SHP77 (cell line): Measurements from ENCODE around the gene SPG7.
"Not testable (repeated sequence)": the region's sequence is repeated elsewhere in the genome, so short reads cannot be mapped to it uniquely, and the experiment has no call there.

Experiments
- DNase-seq, 2 experiments: peaks; one replicate each; lab custom pipeline; 2025; lab: John Stamatoyannopoulos, UW

Gene SPG7

DNA sequence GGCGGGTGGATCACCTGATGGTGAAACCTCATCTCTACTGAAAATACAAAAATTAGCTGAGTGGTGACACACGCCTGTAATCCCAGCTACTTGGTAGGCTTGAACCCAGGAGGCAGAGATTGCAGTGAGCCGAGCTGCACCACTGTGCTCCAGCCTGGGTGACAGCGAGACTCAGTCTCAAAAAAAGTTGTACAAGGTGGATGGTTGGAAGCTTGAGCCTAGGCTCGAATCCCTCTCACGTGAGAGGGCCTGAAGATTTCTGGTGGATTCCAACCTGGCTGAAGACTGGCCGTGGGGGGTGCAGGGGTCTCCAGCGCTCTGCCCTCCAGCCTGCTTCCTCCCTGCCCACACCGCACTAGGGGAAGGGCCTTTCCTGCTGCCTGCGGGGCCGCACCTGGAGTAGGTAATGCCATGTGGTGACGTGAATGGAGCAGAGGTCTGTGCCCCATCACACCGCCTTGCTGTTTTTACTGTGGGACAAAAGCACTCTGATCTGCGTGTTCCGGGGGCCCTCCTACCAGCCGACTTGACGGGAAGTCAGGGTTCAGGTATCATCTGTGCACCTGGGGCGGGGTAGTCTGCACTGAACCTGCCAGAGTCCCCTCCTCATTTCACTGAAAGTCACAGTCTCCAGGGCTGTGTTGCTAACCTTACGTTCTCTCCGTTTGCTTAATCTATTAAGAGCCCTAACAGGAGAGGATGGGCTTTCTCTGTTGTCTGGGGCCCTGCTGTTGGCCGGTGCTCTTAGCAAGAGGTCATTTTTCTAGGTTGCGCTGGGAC lies 56.5 kb downstream of the SPG7 start:
- no peak for DNase-seq

DNA sequence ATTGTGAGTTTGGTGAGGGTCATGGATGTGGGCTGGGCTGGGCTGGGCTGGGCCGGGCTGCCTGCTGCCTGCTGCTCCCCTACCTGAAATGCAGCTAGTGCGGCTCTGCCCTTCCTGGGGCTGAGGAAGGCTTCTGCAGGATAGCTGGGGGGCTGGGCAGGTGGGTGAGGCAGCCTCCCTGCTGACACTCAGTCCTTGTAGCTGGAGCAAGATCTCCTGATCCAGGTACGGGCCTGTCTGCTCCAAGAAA lies 57.0 kb downstream of the SPG7 start:
- DNase-seq = peak in 1 of 2 experiments; percentile 28

DNA sequence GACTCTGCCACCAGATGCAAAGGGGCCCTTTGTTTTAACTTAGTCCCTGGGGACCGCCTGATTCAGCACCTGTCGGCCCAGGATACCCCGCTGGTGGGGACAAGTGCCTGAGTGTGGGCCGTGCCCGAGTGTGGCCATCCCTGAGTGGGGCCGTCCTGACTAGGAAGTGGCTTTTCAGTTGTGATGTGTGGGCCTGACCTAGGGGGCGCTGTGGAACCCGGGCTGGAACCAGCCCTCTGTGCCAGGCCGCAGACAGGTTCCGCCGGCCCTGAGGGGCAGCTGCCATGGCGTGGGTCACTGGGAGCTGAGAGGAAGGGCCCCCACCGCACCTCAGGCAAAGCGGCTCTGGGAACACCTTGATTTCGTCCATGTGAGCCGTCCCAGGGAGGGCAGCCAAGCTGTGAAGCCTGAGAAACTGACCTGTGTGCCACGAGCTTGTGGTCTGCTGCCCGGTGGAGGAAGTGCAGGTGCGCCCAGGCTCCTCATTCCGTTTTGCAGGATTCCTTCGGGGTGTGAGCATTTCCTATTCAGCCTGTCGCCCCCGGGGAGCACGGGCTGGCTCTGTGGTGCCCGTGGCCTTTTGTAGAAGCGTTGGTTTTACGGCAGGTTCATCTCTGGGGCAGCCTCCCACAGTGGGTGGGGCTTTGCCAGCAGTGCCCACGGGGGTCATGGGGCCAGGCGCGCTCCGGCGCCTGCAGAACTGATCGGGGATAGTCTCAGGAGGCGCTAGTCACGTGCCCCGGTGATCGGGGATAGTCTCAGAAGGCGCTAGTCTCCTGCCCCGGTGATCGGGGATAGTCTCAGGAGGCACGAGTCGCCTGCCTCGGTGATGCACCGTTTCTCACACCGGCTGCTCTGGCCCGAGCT lies 57.5 kb downstream of the SPG7 start:
- DNase-seq = peak; percentile 30 to 62

DNA sequence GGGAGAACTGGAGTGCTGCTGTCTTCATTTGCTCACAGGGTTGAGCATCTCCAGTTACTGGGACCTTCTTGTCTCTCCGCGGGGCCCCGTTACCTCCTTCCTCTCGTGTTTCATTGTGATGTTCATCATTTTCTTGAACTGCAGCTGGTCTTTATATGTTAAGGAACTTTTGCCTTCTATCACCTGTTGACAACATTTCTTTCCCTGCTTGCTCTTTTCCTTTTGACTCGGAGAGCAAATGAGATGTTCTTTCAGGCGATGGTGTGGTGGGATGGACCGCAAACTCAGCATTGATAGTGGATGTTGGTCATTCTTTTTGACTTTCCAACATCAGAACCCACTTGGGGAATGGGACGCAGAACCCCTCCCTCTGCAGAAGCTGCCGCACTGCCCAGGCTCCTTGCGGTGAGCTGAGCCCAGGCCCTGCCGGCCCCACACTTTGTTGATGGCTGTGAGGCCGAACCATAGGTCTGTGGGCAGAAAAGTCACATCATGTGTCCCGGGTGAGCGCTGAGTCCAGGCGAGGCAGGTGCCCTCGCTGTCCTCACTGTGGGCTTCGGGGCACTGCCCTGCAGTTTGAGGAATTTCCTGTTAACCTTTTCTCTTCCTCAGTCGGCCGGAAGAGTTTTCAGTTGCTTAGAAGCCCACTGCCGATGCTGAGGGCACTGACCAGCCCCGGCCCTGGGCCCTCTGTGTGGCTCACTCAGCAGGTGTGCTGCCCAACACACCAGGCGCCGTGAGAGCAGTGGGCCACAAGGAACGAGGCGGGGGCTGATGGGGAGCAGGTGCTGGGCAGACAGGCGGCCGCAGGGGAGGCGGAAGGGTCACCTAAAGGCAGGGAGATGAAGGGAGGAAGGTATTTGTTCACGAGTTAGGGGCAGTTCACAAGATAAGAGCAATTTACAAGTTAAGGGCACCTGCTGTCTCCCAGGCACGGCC lies 59.7 kb downstream of the SPG7 start:
- no peak for DNase-seq

DNA sequence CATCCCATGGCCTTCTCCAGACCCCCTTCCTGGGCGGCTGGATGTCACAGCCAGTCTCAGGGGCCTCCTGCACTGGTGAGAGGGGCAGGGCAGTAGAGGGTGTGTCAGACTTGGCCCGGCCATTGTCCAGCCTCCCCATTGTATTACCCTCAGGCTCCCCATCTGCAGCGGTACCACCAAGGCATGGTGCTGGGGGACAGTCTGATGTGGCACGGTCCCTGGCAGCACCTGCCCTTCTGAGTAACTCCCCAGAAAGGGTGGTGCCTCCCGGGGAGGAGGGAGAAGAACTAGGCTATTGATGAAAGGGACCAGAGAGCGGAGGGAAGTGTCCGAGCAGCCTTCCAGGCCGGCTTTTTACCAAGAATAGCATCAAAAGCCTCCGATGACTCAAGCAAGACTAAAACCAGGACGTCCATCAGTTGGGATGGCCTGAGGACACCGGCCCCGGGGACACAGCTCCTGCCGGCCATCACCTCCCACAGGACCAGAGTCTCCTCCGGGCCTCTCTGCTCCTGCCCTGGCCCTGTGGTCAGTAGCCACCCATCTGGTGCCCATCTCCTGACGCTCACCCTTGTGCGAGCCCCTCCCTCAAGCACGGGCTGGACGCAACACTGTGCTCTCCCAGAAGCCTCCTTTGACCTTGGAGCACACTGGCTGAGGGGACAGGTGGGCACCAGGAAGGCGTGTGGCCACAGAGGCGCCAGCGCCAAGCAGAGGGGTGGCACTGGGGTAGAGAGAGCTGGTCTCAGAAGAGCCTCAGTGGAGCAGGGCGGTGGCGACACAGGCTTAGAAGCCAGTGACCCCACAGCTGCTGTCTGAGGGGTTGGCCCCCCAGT lies 61.5 kb downstream of the SPG7 start:
- no peak for DNase-seq

DNA sequence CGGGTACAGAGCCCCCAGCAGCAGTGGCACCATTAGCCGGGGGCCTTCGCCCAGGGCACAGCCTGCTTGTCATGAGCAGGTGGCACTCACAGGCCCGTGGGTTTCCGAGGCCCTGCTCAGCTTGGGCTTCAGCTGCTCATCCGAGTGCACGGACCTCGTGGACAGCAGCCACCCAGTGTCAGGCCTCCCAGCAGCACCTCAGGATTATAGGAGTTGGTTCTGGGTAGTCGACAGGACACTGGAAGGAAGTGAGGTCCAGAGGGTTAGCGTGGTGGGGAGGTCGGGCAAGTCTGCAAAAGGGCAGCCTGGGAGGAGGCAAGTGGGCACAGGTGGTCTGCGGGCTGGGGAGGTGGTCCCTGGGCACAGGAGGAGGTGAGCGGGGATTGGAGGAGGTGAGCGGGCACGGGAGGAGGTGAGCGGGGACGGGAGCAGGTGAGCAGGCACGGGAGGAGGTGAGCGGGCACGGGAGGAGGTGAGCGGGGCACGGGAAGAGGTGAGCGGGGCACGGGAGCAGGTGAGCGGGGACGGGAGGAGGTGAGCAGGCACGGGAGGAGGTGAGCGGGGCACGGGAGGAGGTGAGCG lies 62.2 kb downstream of the SPG7 start:
- no peak for DNase-seq

DNA sequence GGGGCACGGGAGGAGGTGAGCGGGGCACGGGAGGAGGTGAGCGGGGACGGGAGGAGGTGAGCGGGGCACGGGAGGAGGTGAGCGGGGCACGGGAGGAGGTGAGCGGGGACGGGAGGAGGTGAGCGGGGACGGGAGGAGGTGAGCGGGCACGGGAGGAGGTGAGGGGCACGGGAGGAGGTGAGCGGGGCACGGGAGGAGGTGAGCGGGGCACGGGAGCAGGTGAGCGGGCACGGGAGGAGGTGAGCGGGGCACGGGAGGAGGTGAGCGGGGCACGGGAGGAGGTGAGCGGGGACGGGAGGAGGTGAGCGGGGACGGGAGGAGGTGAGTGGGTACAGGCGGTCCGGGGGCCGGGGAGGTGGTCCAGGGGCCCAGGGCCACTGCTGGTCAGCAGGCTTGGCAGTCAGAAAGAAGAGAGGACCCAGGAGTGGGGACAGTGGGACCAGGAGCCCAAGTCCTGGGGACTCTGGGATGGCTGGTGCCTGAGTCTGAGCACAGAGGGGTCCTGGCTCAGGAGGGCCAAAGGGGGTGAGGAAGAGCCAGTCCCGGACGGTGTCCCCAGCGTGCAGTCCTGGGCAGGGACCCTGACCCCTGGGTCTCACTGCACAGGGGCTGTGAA lies 62.9 kb downstream of the SPG7 start:
- DNase-seq = not testable (repeated sequence)

DNA sequence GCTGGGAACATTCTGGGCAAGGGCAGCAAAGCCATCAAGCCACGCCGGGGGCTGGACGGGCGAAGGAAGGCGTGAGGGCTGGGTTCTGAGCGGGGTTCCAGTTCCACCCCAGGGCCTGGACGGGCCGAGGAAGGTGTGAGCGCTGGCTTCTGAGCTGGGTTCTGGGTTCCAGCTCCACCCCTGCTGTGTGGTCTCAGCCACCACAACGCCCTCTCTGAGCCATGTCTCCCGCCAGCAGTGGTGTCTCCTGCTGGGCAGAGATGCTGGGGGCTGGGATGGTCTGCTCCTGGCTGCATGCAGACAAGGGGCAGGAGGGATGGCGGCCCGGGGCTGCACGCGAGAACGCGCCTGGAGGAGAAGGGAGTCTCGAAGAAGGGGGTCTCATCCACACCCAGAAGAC lies 63.4 kb downstream of the SPG7 start:
- DNase-seq = no peak

DNA sequence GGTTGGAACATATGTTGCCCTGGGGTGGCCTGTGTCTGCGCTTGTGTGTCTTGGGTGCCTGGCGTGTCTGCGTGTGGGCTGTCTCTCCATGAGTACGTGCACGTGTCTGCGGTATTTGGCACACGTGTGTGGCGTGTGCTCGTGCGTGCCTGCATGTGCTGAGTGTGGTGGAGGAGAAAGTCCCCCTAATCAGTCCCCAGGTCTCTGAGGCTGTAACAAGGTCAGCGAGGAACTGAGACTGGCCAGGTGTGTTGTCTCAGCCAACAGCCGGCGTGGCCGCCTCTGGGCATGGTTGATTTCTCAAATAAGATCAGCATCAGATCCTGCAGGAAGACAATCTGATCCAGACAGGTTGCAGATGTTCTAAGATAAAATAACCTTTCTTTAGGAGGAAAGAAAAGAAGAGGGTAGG lies 63.9 kb downstream of the SPG7 start:
- DNase-seq = no peak

DNA sequence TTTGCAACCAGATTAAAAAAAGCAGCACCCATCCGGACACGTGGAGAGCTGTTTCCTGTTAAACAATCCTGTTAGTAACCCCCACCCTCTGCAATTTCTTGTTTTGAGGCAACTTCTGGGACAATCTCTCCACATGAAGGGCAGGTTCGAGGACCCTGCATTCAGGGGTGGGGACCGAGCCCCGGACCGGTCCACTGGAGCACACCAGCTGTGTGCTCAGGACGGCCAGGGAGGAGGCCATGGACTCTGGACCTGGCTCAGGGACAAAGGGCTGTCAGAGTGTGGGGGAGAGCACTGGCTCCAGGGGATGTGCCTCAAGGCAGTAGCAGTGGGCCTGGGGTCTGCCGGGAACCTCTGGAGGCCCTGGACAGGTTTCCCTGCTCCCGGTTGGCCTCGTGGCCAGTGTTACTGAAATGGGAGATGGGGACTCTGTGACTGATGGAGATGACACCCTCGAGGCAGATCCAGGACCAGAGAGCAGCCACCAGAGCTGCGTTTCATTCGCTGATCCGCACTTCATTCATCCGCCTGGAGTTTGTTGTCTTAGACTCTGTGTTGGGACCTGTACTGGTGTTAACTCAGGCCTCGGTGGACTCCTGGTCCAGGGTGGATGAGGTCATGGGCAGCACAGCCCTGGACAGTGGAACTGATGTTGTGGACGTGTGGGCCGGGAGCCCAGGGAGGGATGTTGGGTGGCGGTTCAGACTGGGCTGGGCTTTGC lies 64.4 kb downstream of the SPG7 start:
- no peak for DNase-seq

DNA sequence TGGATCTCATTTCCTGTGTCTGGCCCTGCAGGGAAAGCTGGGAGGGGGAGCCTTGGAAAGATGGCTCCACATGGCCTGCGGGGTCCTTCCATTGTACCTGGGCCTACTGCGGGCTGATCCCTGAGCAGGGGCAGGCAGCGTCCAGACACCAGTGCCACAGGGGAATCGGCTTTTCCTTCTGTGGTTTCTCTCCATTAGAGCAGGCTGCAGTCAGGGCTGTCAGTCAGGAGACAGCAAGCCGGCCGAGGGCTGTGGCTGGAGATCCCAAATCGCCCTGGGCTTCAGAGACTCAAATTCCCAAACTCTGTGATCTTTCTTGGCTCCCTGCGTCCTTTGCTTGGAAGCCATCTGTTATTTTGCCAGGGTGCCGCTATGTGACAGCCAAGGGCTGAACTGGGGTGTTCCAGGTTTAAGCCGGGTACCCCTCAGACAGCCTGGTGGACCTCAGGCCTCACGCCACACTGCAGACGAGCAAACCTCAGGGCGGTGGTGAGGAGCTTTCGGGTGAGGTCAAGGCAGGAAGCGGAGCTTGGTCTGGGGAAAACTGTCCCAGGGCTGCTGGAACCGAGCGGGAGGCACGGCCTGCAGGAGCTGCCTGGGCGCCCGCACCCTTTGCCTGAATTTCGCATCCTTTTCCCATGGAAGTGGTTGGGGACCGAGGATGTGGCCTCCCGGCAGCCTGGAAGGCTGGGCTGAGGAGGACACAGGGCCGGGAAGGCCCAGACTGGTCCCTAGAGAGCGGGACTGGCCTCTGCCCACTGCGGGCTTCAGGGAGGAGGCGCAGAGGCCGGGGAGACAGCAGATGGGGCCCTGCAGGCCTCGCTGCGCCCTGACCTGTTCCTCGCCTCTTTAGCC lies 65.8 kb downstream of the SPG7 start:
- no peak for DNase-seq

DNA sequence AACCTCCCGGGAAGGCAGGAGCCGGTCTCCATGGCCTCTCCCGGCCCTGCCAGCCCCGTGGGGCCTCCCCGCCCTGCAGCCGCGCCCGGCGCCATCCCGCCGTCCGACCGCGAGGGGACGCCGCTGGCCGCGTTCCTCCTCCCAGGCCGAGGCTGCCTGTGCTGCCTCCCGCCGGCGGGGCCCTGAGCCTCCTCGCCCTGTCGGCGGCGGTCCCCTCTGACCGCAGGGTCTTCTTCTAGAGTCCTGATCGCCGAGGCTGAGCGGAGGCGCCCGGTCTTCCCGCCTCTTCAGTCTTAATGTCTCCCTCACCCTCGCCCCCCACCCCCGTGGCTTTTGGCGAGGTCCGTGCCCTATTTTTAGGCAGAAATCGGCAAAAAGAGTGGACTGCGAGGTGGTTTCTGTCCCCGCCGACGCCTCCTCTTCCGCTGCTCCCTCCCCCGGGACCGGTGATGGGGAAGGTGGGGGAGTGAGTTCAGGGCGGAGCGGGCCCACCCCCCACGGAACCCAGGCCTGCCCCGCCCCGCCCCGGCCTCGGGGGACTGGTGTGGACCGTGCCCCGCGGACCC lies 66.6 kb downstream of the SPG7 start:
- no peak for DNase-seq

DNA sequence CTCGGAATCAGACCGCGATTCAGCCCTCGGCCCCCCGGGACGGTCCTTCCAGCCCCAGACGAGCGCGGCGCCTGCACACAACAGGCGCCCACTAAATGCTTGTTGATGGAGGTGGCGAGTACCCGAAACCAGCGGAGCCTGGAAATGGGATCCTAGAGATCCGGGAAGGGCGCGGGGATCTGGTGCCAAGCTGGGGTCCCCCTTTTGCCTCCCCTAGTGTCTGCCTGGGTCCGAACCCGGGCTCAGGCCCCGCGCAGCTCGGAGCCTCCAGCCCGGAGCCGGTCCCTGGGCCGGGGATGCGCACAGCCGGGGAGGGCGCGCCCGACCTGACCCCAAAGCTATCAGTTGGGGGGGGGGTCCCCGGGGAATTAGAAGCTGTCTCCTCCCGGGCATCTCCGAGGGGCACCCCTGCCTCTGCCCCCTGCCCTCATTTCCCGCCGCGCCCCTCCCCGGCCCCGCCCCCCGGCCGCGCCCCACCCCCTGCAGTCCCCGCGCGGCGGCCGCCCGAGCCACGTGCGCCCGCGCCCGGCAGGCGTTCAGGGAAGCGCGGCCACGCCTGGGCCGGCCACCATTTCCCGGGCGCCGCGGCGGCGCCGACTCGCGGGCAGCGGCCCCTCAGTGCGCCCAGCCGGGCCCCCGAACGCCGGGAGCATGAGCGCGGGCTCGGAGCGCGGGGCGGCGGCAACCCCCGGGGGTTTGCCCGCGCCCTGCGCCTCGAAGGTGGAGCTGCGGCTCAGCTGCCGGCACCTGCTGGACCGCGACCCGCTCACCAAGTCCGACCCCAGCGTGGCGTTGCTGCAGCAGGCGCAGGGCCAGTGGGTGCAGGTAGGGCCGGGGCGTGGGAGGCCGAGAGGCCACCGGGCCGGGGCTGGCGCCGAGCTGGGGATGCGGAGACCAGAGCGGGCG lies 67.3 kb downstream of the SPG7 start, which contains the start of gene CPNE7:
Gene CPNE7, plus strand, starts transcription at position 512 of the 906 bp plus-strand sequence. Its CDS starts 140 bp downstream, at position 652.
- no peak for DNase-seq

DNA sequence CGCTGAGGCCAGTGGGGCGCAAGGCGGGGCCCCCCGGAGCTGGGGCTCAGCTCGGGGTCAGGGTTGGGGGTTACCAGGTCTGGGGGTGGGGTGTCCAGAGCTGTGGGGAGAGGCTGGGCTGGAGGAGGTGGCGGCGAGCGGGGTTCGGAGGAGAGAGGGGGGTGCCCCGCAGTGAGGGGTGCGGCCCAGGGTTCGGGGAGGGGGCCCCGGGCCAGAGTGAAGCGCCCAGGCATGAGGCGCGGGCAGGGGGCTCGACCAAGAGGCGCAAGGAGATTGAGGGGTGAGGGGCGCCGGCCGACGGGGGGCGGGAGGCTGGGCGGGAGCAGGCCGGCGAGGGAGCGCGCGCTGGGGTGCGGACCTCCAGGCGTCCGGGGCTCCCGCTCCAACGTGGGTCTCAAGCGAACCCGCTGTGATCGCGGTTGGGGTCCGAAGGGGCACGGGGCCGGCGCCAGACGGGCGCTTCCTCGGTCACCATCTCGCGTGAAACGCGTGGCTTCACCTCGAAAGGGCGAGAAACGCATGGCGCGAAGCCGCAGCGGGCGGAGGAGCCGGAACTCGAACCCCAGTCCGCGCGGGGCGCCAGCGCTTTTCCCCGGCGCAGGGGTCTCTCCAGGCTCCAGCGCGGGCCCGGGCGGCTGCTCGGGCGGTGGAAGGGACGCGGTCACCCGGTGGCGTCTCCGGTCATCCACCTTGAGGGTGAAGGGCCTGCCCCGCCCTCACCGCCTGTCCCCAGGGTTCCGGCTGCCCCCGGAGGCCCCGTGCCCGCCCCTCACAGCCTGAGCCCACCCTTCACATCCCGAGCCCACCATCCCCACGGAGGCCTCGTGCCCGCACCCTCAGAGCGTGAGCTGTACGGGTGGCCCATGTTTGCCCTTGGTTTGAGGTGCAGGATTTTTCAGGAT lies 68.2 kb downstream of the SPG7 start:
- no peak for DNase-seq

DNA sequence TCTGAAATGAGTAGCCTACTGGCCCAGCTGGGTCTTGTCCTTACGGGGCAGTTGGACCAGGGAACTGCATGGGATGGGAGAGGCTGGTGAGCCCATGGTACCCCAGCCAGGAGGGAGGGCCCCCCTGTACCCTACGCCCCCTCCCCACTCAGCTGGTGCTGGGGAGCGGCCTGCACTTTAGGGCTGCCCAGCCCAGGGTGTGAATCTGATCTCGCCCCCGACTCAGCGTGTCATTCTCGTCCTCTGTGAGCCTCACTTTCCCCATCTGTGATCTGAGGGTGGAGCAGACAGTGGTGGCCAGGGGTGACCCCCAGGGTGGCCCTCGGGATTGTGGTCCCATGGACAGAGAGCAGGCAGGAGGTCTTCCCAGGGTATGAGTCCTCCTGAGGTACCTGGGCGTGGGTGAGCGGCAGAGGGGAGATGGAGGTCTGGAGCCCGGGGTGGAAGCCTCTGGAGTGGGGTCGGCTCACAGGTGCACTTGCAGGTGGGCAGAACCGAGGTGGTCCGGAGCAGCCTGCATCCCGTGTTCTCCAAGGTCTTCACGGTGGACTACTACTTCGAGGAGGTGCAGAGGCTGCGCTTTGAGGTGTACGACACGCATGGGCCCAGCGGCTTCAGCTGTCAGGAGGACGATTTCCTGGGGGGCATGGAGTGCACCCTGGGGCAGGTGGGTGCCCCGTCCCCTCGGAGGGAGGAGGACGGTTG lies 69.0 kb downstream of the SPG7 start:
- no peak for DNase-seq

DNA sequence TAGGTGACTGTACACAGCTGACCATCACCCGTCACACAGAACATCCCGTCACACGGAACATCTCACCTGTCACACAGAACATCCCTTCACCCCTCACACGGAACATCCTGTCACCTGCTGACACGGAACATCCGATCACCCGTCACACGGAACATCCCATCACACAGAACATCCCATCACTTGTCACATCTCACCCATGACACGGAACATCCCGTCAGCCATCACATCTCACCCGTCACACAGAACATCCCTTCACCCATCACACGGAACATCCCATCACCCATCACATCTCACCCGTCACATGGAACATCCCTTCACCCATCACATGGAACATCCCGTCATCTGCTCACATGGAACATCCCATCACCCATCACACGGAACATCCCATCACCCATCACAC lies 71.1 kb downstream of the SPG7 start:
- DNase-seq = no peak
